ENCODE data around the gene MTRF1.
A peak's percentile ranks its signal among the peaks of the same experiment; 100 is the strongest.
"Not testable (repeated sequence)": the region's sequence is repeated elsewhere in the genome, so short reads cannot be mapped to it uniquely, and the experiment has no call there.

The MTRF1 gene

DNA sequence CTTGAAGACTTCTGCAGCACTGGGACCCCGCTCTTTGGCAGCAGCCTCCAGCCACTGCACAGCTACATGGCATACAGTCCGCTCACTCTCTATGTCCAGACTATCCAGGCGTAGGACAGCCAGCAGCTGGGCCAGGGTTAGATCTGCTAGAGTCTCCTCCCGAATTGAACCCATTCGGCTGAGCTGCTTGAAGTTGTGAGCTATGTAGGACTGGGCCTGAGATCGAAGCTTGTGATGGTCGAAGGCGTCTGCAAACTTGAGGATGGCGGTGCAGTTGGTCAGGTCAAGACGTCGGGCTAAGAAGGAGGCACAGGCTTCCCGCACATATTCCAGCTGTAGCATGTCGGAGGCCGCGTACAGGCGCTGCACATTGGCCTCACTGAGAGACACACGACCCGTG lies 69.9 kb downstream of the MTRF1 start:
- H3K36me3 ChIP-seq (ENCODE audit: insufficient read depth, low read length) = no peaks in the 10 kb centered on the region
- H3K9ac ChIP-seq (ENCODE audit: low read depth, low read length) = peak overlapping the region; percentile 64; the same call in 1 of the 2 replicates
- H3K4me1 ChIP-seq (ENCODE audit: insufficient read depth, low read length) = no peaks in the 10 kb centered on the region
- H3K9me3 ChIP-seq (ENCODE audit: control insufficient read depth, insufficient read depth, low read length) = no peaks in the 10 kb centered on the region

DNA sequence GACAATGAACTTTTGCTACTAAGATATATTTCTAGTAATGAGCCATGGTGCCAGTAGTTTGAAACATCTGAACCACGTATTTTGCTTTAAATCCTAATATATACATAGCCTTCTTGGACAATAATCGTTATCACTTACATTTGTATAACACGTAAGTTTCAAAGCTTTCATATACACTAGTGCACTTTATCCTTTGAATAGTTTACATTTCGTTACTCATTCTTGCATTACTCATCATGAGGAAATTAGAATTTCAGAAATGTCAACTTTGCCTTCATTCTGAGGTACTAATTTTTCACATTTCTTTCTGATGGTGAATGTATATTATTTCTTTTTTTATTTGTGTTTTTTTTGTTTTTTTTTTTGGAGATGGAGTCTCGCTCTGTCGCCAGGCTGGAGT lies 74.8 kb downstream of the MTRF1 start:
- no peaks in the 10 kb centered on the region for H3K36me3 ChIP-seq (ENCODE audit: insufficient read depth, low read length)
- no peak overlapping the region for H3K9ac ChIP-seq (ENCODE audit: low read depth, low read length)
- H3K4me1 ChIP-seq (ENCODE audit: insufficient read depth, low read length) = no peaks in the 10 kb centered on the region
- no peaks in the 10 kb centered on the region for H3K9me3 ChIP-seq (ENCODE audit: control insufficient read depth, insufficient read depth, low read length)

DNA sequence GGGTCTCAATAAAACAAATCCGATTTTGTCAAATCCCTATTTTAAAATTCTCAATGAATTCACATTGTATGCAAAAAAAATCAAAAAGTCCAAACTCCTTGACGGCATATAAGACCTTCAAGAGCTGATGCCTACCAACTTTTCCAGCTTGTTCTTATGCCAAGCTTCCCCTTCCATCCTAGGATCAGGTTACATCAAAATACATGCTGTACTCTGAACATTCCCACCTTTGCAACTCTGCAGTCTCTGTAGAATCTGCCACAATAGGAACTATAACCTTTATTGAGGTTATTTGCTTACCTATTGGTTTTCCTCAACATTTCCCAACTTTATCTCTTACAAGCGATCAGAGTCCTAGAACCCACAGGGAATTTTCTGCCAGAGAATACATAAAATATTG lies 76.9 kb downstream of the MTRF1 start:
- H3K9me3 ChIP-seq (ENCODE audit: control insufficient read depth, insufficient read depth, low read length) = no peaks in the 10 kb centered on the region; the same call in 1 of the 2 replicates
- no peaks in the 10 kb centered on the region for H3K36me3 ChIP-seq (ENCODE audit: insufficient read depth, low read length)
- no peaks in the 10 kb centered on the region for H3K4me1 ChIP-seq (ENCODE audit: insufficient read depth, low read length)
- no peak overlapping the region for H3K9ac ChIP-seq (ENCODE audit: low read depth, low read length)

DNA sequence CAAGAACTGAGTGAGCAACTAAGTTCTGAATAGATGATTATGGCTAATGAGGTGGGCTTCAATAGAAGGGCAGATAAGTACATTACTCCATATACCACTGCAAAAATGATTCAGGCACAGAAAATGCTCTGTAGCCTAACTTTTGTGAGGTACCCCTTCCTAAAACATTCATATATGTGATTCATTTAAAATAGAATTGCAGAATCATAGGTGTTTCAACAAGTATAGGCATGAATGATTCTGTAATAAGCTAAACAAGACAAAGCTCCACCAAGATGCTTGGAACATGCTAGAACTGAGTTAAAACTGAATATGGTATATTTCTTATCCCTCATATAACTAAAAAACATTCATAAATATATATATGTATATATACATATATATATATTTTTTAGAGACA lies 81.1 kb downstream of the MTRF1 start:
- Histone ChIP-seq H3K4me1 (ENCODE audit: insufficient read depth, low read length) (peaks cover 4% of the 10 kb centered on the region; the same call in 1 of the 2 replicates), H3K9ac (ENCODE audit: low read depth, low read length) (no peak overlapping the region), H3K9me3 (ENCODE audit: control insufficient read depth, insufficient read depth, low read length) (no peaks in the 10 kb centered on the region; the same call in 1 of the 2 replicates), H3K36me3 (ENCODE audit: insufficient read depth, low read length) (no peaks in the 10 kb centered on the region)

DNA sequence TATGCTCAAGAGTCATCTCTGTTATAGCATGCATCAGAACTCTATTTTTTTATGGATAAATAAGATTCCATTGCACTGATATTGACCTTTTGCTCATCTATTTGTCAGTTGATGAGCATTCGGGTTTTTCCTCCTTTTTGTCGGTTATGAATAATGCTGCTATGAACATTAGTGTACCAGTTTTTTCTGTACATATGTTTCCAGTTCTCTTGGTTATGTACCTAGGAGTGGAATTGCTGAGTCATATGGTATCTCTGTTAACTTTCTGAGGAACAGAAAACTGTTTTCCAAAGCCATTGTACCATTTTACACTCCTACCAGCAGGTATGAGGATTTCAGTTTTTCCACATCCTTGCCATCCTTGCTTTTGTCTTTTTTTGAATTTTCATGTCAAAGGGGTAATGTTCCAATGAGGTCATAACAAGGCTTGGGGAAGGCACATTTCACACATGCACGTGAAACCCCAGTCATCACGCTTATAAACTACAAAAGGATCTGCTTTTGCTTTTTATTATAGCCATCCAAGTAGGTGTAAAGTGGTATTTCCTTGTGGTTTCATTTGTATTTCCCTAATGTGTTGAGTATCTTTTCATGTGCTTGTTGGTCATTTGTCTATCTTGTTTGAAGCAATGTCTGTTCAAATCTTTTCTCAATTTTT lies 83.7 kb downstream of the MTRF1 start:
- Histone ChIP-seq H3K9me3 (ENCODE audit: control insufficient read depth, insufficient read depth, low read length) (peaks cover 14% of the 10 kb centered on the region), H3K36me3 (ENCODE audit: insufficient read depth, low read length) (no peaks in the 10 kb centered on the region), H3K4me1 (ENCODE audit: insufficient read depth, low read length) (peaks cover 4% of the 10 kb centered on the region; the same call in 1 of the 2 replicates), H3K9ac (ENCODE audit: low read depth, low read length) (no peak overlapping the region)

DNA sequence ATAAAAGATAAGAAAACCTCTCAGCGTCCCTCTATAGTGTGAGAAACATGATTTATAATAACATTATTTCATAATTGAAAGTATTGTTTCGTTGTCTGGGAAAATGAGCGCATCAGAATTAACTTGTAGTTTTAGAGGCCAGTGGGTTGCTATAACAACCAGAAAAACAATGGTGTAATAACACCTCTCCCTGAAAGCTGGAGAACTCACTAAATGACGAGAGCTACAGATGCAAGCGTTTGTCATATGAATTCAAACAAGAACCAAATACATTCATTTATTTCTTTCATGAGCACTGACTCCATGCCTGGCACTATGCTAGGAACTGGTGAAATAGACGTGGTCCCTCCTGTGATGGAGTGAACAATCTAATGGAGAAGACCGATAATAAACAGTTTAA lies 85.3 kb downstream of the MTRF1 start:
- no peaks in the 10 kb centered on the region for H3K36me3 ChIP-seq (ENCODE audit: insufficient read depth, low read length)
- peaks cover 18% of the 10 kb centered on the region for H3K9me3 ChIP-seq (ENCODE audit: control insufficient read depth, insufficient read depth, low read length)
- H3K4me1 ChIP-seq (ENCODE audit: insufficient read depth, low read length) = peaks cover 4% of the 10 kb centered on the region; the same call in 1 of the 2 replicates
- H3K9ac ChIP-seq (ENCODE audit: low read depth, low read length) = no peak overlapping the region

DNA sequence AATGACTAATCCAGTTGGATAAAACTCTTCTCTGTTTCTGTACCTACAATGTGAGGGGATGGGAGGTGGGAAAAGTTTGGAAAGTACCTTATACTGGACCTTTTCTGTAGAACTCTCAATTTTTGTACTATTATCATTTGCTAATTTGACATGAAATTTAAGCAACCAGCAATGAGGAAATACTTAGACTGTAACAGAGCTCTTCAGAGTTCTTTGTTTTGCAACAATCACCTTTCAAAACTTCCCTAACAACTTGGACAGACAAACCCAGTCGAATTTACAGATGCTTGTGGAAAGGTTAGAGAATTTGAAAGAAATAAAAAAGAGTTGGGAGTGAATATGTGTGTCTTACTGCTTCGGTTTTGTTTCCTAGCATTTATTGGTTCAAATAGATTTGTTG lies 85.8 kb downstream of the MTRF1 start:
- peaks cover 18% of the 10 kb centered on the region for H3K9me3 ChIP-seq (ENCODE audit: control insufficient read depth, insufficient read depth, low read length)

DNA sequence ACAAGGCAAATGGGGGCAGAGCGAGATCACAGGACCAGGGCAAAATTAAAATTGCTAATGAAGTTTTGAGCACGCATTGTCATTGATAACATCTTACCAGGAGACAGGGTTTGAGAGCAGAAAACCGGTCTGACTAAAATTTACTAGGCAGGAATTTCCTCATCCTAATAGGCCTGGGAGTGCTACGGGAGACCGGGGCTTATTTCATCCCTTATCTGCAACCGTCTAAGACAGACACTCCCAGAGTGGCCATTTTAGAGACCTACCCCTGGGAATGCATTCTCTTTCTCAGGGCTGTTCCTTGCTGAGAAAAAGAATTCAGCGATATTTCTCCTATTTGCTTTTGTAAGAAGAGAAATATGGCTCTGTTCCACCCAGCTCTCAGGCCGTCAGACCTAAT lies 87.8 kb downstream of the MTRF1 start:
- H3K36me3 ChIP-seq (ENCODE audit: insufficient read depth, low read length); H3K9ac ChIP-seq (ENCODE audit: low read depth, low read length); H3K4me1 ChIP-seq (ENCODE audit: insufficient read depth, low read length): not testable (repeated sequence)
- peaks cover 18% of the 10 kb centered on the region for H3K9me3 ChIP-seq (ENCODE audit: control insufficient read depth, insufficient read depth, low read length)

More for the DNA sequence above, 85.8 kb downstream of the MTRF1 start:
- Histone ChIP-seq H3K4me1 (ENCODE audit: insufficient read depth, low read length) (peaks cover 4% of the 10 kb centered on the region; the same call in 1 of the 2 replicates), H3K36me3 (ENCODE audit: insufficient read depth, low read length) (no peaks in the 10 kb centered on the region), H3K9ac (ENCODE audit: low read depth, low read length) (no peak overlapping the region)
